Right kidney (tissue), 1 donor: ENCODE measurements around the gene CBFA2T2.
"Not testable (repeated sequence)": the region's sequence is repeated elsewhere in the genome, so short reads cannot be mapped to it uniquely, and the experiment has no call there.

Source experiments
- DNase-seq: peaks from one replicate; pipeline ENCODE4 v3.0.0-alpha.2; 2016

CBFA2T2 gene

DNA sequence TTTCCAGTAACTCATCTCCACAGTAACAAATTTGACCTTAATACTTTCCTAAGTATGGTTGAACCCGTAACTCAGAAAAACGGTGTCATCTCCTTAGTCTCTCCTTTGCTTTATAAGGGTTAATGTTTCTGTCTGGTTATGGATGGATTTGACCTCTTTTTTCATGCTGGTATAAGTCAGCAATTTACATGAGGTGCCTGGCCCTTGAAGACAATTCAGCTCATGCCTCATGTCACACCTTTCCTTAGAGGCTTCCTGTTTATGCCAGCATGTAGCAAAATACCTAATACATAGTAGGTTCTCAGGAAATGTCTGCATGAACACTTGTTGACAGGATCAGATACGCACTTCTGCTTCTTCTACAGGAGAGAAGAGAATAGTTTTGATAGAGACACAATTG is 134.5 kb downstream of the CBFA2T2 start:
- no peak for DNase-seq

DNA sequence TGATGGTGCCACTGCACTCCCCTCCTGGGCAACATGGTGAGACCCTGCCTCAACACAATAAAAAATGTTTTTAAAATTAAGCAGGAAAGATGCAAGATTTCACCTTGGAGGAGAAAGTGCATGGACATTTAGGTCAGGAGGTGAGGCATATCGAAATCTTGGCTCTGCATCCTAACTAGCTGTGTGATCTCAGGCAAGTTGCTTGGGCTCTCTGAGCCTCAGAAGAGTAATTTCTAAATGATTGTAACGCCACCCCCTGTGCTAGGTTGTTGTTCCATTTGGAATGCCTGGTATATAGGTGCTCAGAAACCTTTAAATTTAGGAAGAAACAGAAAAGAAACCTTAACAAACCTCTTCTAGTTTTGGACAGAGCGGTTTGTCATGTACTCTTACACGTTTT is 136.3 kb downstream of the CBFA2T2 start:
- no peak for DNase-seq

DNA sequence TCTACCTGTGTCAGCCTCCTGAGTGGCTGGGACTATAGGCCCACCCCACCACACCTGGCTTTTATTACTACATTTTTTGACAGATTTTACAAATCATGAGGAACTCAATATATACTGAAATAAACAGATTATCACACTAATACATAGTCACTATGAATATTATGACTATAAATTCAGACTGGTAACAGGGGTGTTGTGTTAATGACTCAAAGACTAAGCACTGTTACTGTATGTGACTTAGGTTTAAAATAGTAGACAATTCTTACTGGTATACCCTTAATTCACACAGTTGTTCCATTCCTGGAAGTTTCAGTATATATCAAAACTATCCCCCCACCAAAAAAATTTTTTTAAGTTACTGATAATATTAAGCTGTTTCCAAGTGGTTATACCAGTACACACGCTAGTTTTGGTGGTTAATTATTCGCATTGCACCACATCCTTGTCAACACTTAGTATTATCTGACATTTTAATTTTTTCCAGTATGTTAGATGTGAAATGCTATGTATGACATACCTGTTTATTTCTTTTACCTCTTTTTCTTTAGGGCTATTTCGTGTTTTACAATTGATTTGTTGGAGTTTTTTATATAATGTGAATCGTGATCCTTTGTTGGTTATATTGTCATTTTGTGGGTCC is 137.8 kb downstream of the CBFA2T2 start:
- no peak for DNase-seq

DNA sequence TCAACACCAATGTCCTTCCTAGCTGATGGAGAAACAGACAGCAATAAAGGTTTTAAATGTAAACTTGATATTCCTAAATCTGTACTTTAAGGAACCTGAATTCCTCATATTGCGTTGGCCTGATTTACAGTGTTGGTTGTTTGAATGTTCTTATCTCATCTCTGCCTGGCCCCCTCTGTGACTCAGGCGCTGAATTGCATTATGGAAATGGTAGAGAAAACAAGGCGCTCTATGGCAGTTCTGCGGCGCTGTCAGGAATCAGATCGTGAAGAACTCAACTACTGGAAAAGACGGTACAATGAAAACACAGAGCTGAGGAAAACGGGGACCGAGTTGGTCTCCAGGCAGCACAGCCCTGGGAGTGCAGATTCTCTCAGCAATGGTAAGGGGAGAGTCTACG is 139.6 kb downstream of the CBFA2T2 start:
- no peak for DNase-seq

GRCh38 chr20:33629979-33630378 is 140.1 kb downstream of the CBFA2T2 start:
- no peak for DNase-seq

DNA sequence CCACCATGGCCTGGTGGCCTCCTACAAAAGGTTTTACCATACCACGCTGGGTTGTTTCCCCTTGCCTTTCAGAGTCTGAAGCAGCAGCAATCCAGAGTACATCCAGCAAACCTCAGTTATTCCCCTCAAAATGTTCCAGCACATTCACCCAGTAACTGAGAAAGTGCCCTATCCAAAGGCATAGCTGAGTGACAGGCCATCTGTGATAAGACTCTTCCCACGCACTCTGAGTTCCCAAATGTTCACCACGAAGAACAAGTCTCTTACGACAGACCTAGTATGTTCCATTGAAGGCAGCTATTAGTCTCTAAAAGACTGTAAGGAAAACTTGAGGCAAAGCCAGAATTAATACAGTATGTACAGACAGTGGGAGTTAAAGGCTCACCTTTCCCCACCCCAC is 140.6 kb downstream of the CBFA2T2 start:
- no peak for DNase-seq

- DNase-seq, result not testable (repeated sequence)
Measured at GRCh38 chr20:33631910-33632309, 142.0 kb downstream of the CBFA2T2 start.

DNA sequence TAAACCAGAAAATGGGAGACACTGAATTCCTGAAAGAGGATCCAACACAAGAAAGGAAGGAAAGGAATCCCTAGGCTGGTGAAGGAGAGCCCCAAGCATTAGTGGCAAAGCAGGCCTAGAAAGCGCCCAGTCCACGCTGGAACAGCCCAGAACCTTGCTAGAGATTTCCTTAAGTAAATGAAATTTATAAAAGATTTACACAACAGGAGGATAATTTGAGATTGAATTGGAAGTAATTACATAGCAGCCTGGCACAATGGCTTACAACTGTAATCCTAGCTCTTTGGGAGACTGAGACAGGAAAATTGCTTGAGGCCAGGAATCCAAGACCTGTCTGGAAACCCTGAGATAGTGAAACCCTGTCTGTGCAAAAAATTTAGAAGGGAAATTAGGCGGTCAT is 145.4 kb downstream of the CBFA2T2 start:
- no peak for DNase-seq

- DNase-seq, result no peak
Measured at GRCh38 chr20:33636776-33637175, 146.9 kb downstream of the CBFA2T2 start.

- DNase-seq, result no peak
Measured at GRCh38 chr20:33640287-33640686, 150.4 kb downstream of the CBFA2T2 start.

DNA sequence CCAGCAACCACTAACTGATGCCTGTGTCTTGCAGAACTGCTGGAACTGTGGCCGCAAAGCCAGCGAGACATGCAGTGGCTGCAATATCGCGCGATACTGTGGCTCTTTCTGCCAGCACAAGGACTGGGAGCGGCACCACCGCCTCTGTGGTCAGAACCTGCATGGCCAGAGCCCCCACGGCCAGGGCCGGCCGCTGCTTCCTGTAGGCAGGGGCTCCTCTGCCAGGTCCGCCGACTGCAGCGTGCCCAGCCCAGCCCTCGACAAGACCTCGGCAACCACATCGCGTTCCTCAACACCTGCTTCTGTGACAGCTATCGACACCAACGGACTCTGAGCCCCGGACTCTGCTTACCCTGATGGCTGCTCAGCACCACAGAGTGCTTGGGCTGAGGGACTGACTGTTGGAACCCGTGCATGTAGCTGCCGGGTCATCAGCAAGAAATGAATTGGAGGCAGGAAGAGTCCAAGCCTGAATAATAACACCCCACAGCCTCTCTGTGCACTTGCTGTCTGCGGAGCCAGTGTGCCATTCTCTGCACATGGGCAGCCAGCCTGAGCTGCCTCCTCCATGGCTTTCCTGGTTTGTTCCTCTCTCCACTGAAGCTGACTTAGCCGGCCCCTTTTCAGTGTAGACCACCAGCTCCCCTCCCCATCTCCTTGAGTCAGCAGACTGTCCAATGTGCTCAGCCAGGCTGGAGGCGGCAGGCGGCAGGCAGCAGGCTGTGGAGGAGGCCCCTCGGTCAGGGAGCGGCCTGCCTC is 154.6 kb downstream of the CBFA2T2 start:
- DNase-seq, result no peak

- DNase-seq, result no peak
Measured at GRCh38 chr20:33645072-33645358, 155.1 kb downstream of the CBFA2T2 start.

DNA sequence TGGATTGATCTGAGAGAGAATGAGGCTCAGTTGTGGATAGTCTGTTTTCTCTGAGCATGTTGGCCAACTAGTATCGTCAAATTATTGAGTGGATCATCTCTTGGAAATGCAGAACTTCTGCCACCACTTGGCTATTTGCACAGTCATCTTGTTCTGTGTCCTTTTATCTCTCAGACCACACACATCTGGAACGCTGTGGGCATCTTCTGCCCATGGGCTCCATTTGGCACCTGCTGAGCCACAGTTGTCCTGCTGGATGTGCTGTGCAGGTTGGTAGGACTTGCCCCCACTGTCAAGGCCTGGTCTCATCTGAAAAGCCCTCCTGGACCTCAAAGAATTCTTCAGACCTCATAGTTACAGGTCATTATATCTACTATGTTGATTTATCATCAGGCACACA is 155.5 kb downstream of the CBFA2T2 start:
- DNase-seq, result no peak

DNA sequence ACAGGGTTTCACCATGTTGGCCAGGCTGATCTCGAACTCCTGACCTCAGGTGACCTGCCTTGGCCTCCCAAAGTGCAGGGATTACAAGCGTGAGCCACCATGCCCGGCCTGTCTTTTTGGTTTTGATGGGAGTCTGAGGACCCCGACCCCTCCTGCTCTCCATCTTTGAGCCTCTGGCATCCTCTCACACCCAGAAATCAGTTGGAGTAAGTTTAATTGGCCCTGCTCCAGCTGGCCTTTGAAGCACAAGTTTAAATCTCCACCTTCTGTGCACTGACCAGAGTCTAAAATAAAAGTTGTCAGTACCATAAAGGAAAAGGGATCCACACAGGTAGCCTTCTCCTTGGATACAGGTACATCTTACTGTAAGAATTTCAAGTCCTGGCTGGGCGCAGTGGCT is 156.3 kb downstream of the CBFA2T2 start:
- no peak for DNase-seq

DNA sequence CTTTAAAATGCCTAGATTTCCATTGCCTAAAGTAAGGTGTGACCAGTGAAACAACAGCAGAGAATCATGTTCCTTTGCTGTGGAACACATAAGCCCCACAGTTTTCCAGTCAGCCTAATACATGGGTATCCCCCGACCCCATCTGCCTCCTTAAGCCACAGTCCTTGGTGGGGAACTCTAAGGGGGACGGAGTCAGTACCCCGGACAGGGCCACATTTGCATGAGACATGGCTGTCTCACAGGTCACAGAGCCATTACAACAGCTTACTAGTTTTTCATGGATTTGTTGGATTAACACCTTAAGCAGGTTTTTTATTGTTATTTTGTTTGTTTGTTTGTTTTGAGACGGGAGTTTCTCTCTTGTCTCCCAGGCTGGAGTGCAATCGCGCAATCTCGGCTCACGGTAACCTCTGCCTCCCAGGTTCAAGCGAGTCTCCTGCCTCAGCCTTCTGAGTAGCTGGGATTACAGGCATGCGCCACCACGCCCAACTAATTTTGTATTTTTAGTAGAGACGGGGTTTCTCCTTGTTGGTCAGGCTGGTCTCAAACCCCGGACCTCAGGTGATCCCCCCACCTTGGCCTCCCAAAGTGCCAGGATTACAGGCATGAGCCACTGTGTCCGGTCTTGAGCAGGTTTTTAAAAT is 157.2 kb downstream of the CBFA2T2 start:
- DNase-seq, result not testable (repeated sequence)

DNA sequence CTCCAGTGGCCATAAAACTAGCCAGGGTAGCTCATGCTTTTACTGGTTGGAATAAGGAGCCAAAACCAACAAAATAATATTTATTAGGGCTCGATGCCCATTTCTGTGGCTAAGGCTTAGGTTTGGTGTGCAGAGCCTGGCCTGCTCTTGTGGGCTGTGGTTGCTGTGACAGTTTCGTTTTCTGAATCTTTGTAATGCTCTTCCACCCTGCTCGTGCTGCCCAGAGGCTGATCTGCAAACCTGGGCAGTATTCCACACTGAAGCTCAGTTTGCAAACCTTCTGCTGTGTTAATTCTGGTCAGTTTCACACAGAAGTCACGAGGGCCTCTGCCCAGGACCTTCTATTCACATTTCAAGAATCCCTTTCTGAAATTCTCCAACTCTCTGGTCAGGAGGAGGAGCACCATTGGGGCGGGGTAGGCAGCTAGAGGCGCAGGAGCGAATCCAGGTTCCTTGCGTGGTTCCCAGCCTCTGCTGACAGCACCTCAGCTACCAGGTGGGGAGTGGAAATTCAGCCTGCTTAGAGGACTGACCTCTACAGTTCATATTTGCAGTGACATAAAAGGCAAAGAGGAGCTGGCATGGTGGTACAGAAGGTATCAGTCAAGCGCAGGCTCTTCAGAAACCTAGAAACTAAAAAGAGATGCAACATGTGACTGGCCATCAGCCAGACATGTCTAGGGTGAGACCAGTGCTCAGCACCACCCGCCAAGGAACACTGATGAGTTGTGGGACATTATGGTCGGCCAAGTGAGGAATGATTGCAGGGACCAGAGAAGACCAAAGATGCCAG is 157.9 kb downstream of the CBFA2T2 start:
- DNase-seq, result no peak

DNA sequence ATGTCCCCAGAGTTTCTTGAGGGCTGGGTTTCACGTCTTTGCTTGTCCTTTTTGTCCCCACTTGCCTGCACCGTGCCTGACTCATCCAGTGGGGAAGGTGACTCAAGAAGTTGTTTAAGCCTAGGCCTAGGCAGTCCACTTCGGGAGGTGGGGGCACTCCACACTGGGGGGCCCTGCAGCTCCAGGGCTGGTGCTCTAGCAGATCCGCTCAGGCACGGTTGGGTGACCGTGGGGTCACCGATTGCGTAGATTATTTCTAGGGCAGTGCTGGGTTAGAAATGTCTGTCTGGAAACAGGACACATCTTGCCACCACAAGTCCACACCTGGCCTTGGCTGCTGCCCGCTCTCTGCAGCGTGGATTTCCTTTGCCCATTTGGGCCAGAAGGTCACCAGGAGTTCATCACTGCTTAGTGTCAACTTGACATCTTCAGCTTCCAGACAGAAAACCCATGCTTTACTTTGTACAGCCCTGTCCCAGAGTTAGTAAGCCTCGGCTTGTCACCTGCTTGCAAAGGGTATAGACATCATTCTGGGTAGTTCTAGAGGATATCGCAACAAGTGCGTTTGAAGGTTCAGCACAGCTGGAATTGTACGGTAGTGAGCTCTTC is 158.6 kb downstream of the CBFA2T2 start:
- DNase-seq, result no peak

GRCh38 chr20:33649201-33649681 is 159.3 kb downstream of the CBFA2T2 start:
- no peak for DNase-seq

DNA sequence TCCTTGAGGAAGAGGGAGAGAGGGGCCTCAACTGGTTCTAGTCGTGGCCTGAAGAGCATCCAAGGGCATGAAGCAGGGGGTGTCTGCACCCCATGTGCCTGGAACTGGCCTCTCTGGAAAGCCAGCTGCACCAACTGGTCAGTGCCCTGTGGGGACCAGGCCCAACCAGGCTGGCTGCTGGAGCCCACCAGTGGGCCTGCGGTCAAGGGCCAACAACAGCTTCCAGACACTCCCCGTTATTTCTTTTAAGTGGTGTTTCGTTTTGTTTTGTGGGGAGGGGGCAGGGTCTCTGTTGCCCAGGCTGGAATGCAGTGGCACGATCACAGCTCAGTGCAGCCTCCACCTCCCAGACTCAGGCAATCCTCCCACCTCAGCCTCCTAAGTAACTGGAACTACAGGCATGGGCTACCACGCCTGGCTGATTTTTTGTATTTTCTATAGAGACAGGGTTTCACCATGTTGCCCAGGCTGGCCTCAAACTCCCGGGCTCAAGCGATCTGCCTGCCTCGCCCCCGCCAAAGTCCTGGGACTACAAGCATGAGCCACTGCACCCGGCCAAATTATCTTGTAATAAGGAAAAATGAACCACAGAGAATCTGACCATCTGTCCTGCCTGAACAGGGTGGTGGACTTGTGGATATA is 160.3 kb downstream of the CBFA2T2 start:
- DNase-seq, result no peak

GRCh38 chr20:33650753-33651561 is 161.1 kb downstream of the CBFA2T2 start:
- no peak for DNase-seq

- no peak for DNase-seq
Measured at GRCh38 chr20:33651562-33652048, 161.7 kb downstream of the CBFA2T2 start.
